Endothelial cell of umbilical vein (primary cell): ENCODE data around the gene AGAP5. TPM values are rescaled to one million over a fixed set of nuclear protein-coding genes. Genes with fewer than 3 reads are reported as not detected.

Experiments
- BruUV-seq: library from RNA; stranded (reverse); fragments of 400-500 nt; replicated peaks from 2 replicates; lab custom pipeline; 2021; lab: Mats Ljungman, UMichigan
- CTCF ChIA-PET: fragments of 300-600, 350-600 bp; sonication (Branson Sonifier 250); formaldehyde crosslinking; loops from one replicate; lab custom pipeline; 2021; ENCODE audit warnings: antibody characterized with exemption, inconsistent platforms; lab: Charles Lee
- POLR2A ChIA-PET: fragments of 300-600, 350-600 bp; sonication (Branson Sonifier 250); formaldehyde crosslinking; loops from one replicate; lab custom pipeline; 2021; ENCODE audit warnings: antibody characterized with exemption, inconsistent platforms; lab: Charles Lee
- DNase-seq: peaks from one replicate; pipeline ENCODE4 v3.0.0-alpha.2; 2011; ENCODE audit warnings: low read depth, low spot score
- FAIRE-seq: peaks from 2 replicates; lab custom pipeline; 2011; peaks lifted over from hg19 to GRCh38; lab: Jason Lieb, UNC
- H2AFZ ChIP-seq: 2 replicates; pipeline ENCODE4 v1.6.0; 2012; ENCODE audit warnings: low read depth, low read length, control low read depth, inconsistent platforms
- H3K27ac ChIP-seq: 2 replicates; pipeline ENCODE4 v1.5.1; 2011; ENCODE audit warnings: low read depth, mild to moderate bottlenecking, control low read depth, low read length, moderate library complexity; ENCODE audit not compliant: insufficient read depth
- H3K27me3 ChIP-seq, 2 experiments: 2 replicates each; pipeline versions ENCODE4 v1.6.0 to v1.6.1; 2011; ENCODE audit warnings: low read length in 2 of 2, mixed read lengths in 1 of 2; ENCODE audit not compliant: control insufficient read depth in 2 of 2, insufficient read depth in 2 of 2
- H3K36me3 ChIP-seq, 2 experiments: 2 replicates in 1 of 2; 3 replicates in 1 of 2; pipeline ENCODE4 v1.5.1; 2011; ENCODE audit warnings: low read length in 2 of 2, mild to moderate bottlenecking in 1 of 2, moderate library complexity in 1 of 2; ENCODE audit not compliant: control insufficient read depth in 2 of 2, insufficient read depth in 2 of 2; ENCODE audit errors: extremely low read depth in 1 of 2
- H3K4me1 ChIP-seq: 3 replicates; pipeline ENCODE4 v1.5.1; 2011; ENCODE audit warnings: mild to moderate bottlenecking, low read length; ENCODE audit not compliant: control insufficient read depth, insufficient read depth; ENCODE audit errors: extremely low read depth
- H3K4me2 ChIP-seq: 2 replicates; pipeline ENCODE4 v1.6.1; 2011; ENCODE audit warnings: low read length, control low read depth, mixed read lengths; ENCODE audit not compliant: insufficient read depth
- H3K4me3 ChIP-seq, 3 experiments: fragments of 200-600 bp in 1 of 3; sonication (generic), shearing (Covaris generic) in 1 of 3; replicated peaks in 1 of 3; 2 replicates each; pipeline ENCODE4 v1.5.1; 2011 to 2016; ENCODE audit warnings: control low read depth in 3 of 3, low read length in 3 of 3, mild to moderate bottlenecking in 2 of 3, inconsistent platforms in 1 of 3, low read depth in 1 of 3, moderate library complexity in 1 of 3; ENCODE audit not compliant: insufficient read depth in 1 of 3
- H3K79me2 ChIP-seq: 2 replicates; pipeline ENCODE4 v1.6.0; 2012; ENCODE audit warnings: low read length, inconsistent platforms; ENCODE audit not compliant: control insufficient read depth, insufficient read depth
- H3K9ac ChIP-seq: replicated peaks from 2 replicates; pipeline ENCODE3; 2011; ENCODE audit warnings: low read length, control low read depth; ENCODE audit not compliant: insufficient read depth; ENCODE audit errors: extremely low read depth
- H3K9me1 ChIP-seq: replicated peaks from 3 replicates; pipeline ENCODE4 v1.6.0; 2011; ENCODE audit warnings: mild to moderate bottlenecking, low read length; ENCODE audit not compliant: control insufficient read depth, insufficient read depth; ENCODE audit errors: extremely low read depth
- H3K9me3 ChIP-seq: replicated peaks from 2 replicates; pipeline ENCODE4 v1.5.1; 2012; ENCODE audit warnings: low read length, inconsistent platforms; ENCODE audit not compliant: control insufficient read depth, insufficient read depth
- H4K20me1 ChIP-seq: replicated peaks from 2 replicates; pipeline ENCODE3; 2011; ENCODE audit warnings: mild to moderate bottlenecking, low read length; ENCODE audit not compliant: control insufficient read depth, insufficient read depth; ENCODE audit errors: extremely low read depth
- CTCF ChIP-seq, 2 donors: IDR thresholded peaks; 1 replicate in 1 of 2; 2 replicates in 1 of 2; pipeline ENCODE4 v1.5.1; 2011; ENCODE audit warnings: low read length in 2 of 2, mild to moderate bottlenecking in 2 of 2, moderate library complexity in 2 of 2, control low read depth in 1 of 2, inconsistent platforms in 1 of 2, low read depth in 1 of 2; ENCODE audit not compliant: insufficient read depth in 1 of 2; ENCODE audit errors: extremely low read depth in 1 of 2
- EZH2 ChIP-seq: IDR thresholded peaks from 2 replicates; pipeline ENCODE4 v1.6.1; 2012; ENCODE audit warnings: borderline replicate concordance, low read depth, mild to moderate bottlenecking, moderate library complexity, low read length, inconsistent platforms; ENCODE audit not compliant: severe bottlenecking
- FOS ChIP-seq: IDR thresholded peaks from 2 replicates; pipeline ENCODE4 v1.6.1; 2011; ENCODE audit warnings: mild to moderate bottlenecking, low read length, moderate library complexity, borderline replicate concordance; ENCODE audit not compliant: insufficient read depth
- GATA2 ChIP-seq: IDR thresholded peaks from 2 replicates; pipeline ENCODE4 v1.7.0; 2011; ENCODE audit warnings: low read depth, mild to moderate bottlenecking, moderate library complexity, mixed read lengths, low read length; ENCODE audit not compliant: insufficient read length, insufficient read depth
- JUN ChIP-seq: IDR thresholded peaks from 2 replicates; pipeline ENCODE4 v1.6.1; 2011; ENCODE audit warnings: borderline replicate concordance, low read depth; ENCODE audit not compliant: insufficient read length, insufficient read depth
- MAX ChIP-seq: IDR thresholded peaks from 2 replicates; pipeline ENCODE4 v1.6.1; 2011; ENCODE audit not compliant: insufficient read depth, insufficient read length
- MYC ChIP-seq: IDR thresholded peaks from one replicate; pipeline ENCODE4 v1.6.1; 2011; ENCODE audit warnings: mild to moderate bottlenecking, low read depth, low read length
- dilution Hi-C: fragments of 300-500 bp; cut with MboI; formaldehyde crosslinking; loops from one replicate; pipeline ENCODE4 v1.15.0; 2019; ENCODE audit warnings: low sequenced_read_pairs; ENCODE audit not compliant: extremely low pct_ligation_motif_present
- intact Hi-C: fragments of 100-400 bp; cut with micrococcal nuclease; formaldehyde crosslinking; loops from one replicate; pipeline ENCODE4 v1.10.0; 2022
- polyA plus RNA-seq, 4 experiments: library from polyadenylated mRNA; depleted of rRNA in 3 of 4; stranded (reverse) in 3 of 4; unstranded in 1 of 4; fragments of >200 nt; gene quantifications; 2 replicates each; pipeline versions ENCODE4 v1.2.1 to v1.2.3, GENCODE V29; 2011 to 2012; ENCODE audit warnings: missing spikeins in 1 of 4
- total RNA-seq: library from RNA; stranded (reverse); gene quantifications from 2 replicates; pipeline ENCODE4 v1.2.3, GENCODE V29; 2021

AGAP5 gene
- total and polyA plus RNA-seq, 2 donors (not counting 3 experiments of a cell fraction or from before 2014, with no cell fraction given), result 4.4 to 7.7 TPM

GRCh38 chr10:73717556-73717955 is 19.6 kb upstream of the AGAP5 start:
- BruUV-seq, result no TSS peak
- Histone ChIP-seq H3K9me1 (no peaks in the 10 kb centered on the region), H3K9ac (no peak overlapping the region), H2AFZ (no peak overlapping the region), H3K9me3 (no peaks in the 10 kb centered on the region), H3K36me3 (peaks cover 2 to 7% of the 10 kb centered on the region in 2 experiments), H3K27ac (no peak overlapping the region), H3K4me1 (peaks cover 5% of the 10 kb centered on the region), H3K4me3 (no peak overlapping the region), H3K79me2 (no peaks in the 10 kb centered on the region), H4K20me1 (no peaks in the 10 kb centered on the region), H3K27me3 (no peaks in the 10 kb centered on the region), H3K4me2 (no peak overlapping the region)
- dilution Hi-C loops (no loop called here), intact Hi-C loops (no loop called here)
- DNase-seq (no peak), FAIRE-seq (no peak)
- ChIA-PET CTCF (no interaction called here), POLR2A (no interaction called here)
- TF ChIP-seq JUN, result no peak
- TF ChIP-seq MAX, result no peak
- no peak for TF ChIP-seq EZH2
- no peak for TF ChIP-seq CTCF (IDR thresholded peaks at IDR 0.05; ENCODE audit: extremely low read depth in 1 of 2, insufficient read depth in 1 of 2, low read depth in 1 of 2, low read length in 2 of 2)
- no peak for TF ChIP-seq GATA2
- no peak for TF ChIP-seq MYC
- no peak for TF ChIP-seq FOS
